Epithelial cell of proximal tubule (primary cell): ENCODE measurements around the gene TENM4. TPM values are rescaled to one million over a fixed set of nuclear protein-coding genes. Genes with fewer than 3 reads are reported as not detected.
"Not testable (repeated sequence)": the region's sequence is repeated elsewhere in the genome, so short reads cannot be mapped to it uniquely, and the experiment has no call there.

Experiments used
- DNase-seq: peaks from one replicate; pipeline ENCODE4 v3.0.0-alpha.2; 2011; ENCODE audit warnings: low read depth
- H3K4me3 ChIP-seq: 2 replicates; pipeline ENCODE4 v1.5.1; 2011; ENCODE audit warnings: low read depth, mild to moderate bottlenecking, low read length
- total RNA-seq: library from RNA; depleted of rRNA; stranded (reverse); fragments of >200 nt; gene quantifications from 2 replicates; pipeline ENCODE4 v1.2.3, GENCODE V29; 2015
- TF ChIP-seq, protein P1 (sequence below): conservative IDR thresholded peaks from 2 replicates; pipeline ENCODE4 v1.5.1; 2012; ENCODE audit warnings: low read depth, mild to moderate bottlenecking, low read length

TENM4 gene
- total RNA-seq, 1 donor from 2014 or later = 22.2 TPM

DNA sequence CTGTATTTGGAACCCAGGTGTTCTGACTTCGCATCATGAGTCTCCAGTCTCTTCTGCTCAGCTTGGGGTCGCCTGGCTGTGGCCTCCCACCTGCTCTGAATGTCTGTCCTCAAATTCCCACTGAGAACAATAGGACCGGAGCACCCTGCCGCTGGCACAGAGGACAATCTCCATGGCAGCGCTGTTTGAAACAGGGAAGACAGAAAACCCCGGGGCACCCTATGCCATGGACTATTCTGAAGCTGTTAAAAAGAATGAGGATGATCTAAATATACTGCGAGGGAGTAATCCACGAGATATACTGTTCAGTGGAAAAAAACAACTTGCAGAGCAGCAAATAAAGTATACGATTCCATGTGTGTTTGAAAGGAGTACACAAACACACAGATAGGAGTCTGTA, 450.6 kb downstream of the TENM4 start:
- TF ChIP-seq, protein P1, sequence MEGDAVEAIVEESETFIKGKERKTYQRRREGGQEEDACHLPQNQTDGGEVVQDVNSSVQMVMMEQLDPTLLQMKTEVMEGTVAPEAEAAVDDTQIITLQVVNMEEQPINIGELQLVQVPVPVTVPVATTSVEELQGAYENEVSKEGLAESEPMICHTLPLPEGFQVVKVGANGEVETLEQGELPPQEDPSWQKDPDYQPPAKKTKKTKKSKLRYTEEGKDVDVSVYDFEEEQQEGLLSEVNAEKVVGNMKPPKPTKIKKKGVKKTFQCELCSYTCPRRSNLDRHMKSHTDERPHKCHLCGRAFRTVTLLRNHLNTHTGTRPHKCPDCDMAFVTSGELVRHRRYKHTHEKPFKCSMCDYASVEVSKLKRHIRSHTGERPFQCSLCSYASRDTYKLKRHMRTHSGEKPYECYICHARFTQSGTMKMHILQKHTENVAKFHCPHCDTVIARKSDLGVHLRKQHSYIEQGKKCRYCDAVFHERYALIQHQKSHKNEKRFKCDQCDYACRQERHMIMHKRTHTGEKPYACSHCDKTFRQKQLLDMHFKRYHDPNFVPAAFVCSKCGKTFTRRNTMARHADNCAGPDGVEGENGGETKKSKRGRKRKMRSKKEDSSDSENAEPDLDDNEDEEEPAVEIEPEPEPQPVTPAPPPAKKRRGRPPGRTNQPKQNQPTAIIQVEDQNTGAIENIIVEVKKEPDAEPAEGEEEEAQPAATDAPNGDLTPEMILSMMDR = no peak
- DNase-seq = no peak
- no peak overlapping the region for H3K4me3 ChIP-seq

DNA sequence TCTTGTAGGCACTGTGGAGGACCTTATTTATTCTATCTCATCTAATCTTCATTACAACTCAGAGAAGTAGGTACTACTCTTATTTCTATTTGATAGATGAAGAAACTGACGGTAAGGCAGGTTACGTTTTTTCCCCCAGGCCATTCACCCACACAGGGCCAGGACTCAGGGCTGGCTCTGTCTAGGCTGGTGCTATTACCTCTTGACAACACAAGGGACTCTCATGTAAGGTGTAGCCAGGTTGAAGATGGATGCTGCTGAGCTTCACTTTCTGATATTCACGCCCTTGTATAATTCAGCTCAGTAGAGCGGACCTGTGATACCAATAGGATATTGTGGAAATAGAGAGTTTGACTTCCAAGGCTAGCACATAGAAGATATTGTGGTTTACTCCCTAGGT, 453.1 kb downstream of the TENM4 start:
- no peak overlapping the region for H3K4me3 ChIP-seq
- no peak for DNase-seq
- TF ChIP-seq, protein P1 = no peak

DNA sequence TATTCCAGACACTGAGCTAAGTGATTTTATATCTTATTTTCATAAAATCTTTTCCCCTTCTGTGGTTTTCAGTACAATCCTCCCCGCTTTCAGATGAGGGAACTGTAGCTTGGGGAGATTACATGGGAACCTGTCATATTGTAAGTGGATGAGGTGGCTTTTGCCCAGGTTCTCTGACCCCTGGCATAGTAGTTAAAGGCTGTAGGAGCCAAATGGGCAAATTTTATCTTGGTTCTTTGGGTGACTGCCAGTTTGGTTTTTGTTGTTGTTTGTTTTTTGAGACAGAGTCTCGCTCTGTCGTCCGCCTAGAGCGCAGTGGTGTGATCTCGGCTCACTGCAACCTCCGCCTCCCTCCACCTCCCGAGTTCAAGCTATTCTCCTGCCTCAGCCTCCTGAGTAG, 454.5 kb downstream of the TENM4 start:
- no peak overlapping the region for H3K4me3 ChIP-seq
- TF ChIP-seq, protein P1 = no peak
- no peak for DNase-seq

DNA sequence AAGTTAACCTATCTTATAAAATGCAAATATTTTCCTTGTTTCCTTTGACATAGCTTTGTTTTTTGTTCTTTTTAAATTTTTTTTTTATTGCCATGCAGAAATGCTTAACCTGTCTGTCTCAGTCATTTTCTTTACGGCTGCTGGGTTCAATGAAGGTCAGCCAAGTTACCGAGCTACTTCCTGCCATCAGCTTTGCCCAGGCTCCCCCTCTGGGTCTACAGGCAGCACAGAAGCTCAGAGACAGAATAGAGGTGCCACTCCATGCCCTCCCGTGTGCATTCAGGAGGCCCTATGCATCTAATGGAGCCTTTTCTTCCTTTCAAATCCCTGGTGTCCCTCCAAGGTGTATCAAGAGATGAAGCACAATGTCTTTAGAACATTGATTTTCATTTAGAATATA, 455.2 kb downstream of the TENM4 start:
- no peak for DNase-seq
- TF ChIP-seq, protein P1 = no peak
- H3K4me3 ChIP-seq = no peak overlapping the region

DNA sequence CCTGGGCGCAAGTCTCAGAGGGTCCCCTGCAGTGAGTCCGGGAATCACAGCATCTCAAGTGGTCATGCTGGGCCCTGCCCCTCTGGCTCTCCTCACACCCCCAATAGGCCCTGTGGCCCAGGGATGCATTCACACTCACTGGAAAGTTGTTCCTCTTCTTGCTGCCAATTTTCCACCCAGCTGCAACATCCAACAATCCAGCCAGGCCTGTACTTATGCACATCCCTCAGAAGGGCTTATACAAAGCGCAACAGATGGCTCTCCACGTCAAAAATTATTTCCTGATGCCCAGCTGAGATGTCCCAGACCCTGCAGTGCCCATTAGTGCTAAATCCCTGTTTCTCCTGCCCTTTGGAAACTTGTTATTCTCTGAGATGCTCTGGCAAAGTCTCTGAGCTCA, 458.4 kb downstream of the TENM4 start:
- no peak overlapping the region for H3K4me3 ChIP-seq

DNA sequence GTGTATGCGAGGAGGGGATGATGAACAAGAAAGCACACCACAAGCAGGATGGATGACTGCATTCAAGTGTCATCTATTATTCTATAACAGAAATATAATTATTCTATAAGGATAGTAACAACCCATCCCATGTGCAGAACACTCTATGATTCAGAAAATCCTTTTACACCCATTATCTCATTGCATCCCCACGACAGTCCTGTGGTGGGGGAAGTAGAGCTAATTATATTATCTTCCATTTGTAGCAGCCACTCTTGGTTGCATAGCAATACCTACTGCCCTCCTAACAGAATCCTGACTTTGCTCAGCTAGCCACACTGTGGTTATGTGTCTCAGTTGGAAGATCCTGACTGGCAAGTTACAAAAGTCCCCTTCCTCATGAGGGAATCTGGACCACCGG, 459.7 kb downstream of the TENM4 start:
- no peak overlapping the region for H3K4me3 ChIP-seq
- TF ChIP-seq, protein P1 = no peak
- no peak for DNase-seq

More for the DNA sequence above, 458.4 kb downstream of the TENM4 start:
- TF ChIP-seq, protein P1 = no peak
- DNase-seq = no peak

DNA sequence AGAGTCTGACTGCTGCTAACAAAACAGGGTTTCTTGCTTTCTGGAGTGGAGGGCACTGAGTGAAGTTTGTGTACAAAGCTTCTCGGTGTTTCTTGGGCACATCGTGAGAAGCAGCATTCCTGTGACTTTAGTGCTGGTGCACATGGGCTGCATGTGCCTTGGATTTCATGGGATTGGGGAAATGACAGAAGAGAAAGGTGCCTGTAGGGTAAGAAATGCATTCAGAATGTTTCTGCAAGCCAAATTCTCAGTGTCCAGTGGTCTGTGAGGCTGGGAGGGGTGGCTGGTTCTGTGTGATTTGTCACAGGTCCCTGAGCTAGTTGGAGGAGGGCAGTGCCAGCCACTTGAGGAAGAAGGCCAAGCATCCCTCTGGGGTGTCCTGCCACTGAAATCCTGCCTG, 462.0 kb downstream of the TENM4 start:
- no peak overlapping the region for H3K4me3 ChIP-seq
- no peak for DNase-seq
- TF ChIP-seq, protein P1 = no peak

DNA sequence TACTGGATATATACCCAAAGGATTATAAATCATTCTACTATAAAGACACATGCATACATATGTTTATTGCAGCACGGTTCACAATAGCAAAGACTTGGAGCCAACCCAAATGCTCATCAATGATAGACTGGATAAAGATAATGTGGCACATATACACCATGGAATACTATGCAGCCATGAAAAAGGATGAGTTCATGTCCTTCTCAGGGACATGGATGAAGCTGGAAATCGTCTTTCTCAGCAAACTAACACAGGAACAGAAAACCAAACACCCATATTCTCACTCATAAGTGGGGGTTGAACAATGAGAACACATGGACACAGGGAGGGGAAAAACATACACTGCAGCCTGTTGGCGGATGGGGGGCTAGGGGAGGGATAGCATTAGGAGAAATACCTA, 463.0 kb downstream of the TENM4 start:
- DNase-seq, H3K4me3 ChIP-seq: not testable (repeated sequence)
